HepG2 (cell line): ENCODE data around the gene PFKFB2. TPM values are rescaled to one million over a fixed set of nuclear protein-coding genes. Genes with fewer than 3 reads are reported as not detected.

ENCODE experiments used
- ATAC-seq: fragments of 200-7000 bp; cut with Tn5 transposase; 3 replicates; pipeline ENCODE4 v1.9.1; 2020; ENCODE audit warnings: mild to moderate bottlenecking, moderate library complexity
- BruUV-seq: library from RNA; stranded (reverse); fragments of 400-500 nt; replicated peaks from 2 replicates; lab custom pipeline; 2021; lab: Mats Ljungman, UMichigan
- CTCF ChIA-PET: fragments of 300-600 bp; formaldehyde crosslinking; extraction: SDS; loops from one replicate; lab custom pipeline; 2021; ENCODE audit warnings: low total read pairs, inconsistent platforms, low intra/inter-chr PET ratio; lab: Yijun Ruan, JAX
- POLR2A ChIA-PET: fragments of 350-600 bp; sonication (Branson Sonifier 250); formaldehyde crosslinking; loops from one replicate; lab custom pipeline; 2020; ENCODE audit warnings: antibody characterized with exemption, inconsistent platforms; lab: Yijun Ruan, JAX
- DNase-seq: peaks from one replicate; pipeline ENCODE4 v3.0.0-alpha.2; 2015; ENCODE audit warnings: low spot score
- FAIRE-seq: peaks from 3 replicates; lab custom pipeline; 2011; peaks lifted over from hg19 to GRCh38; lab: Jason Lieb, UNC
- H2AFZ ChIP-seq: one replicate; pipeline ENCODE4 v1.6.1; 2011; ENCODE audit warnings: low read length, inconsistent platforms
- H3K27ac ChIP-seq: fragments of 300-600 bp; 3 replicates; pipeline ENCODE4 v1.8.0; 2011; ENCODE audit warnings: mixed run types, mild to moderate bottlenecking, mixed read lengths, low read length, inconsistent platforms; ENCODE audit not compliant: insufficient read depth; ENCODE audit errors: extremely low read length
- H3K27me3 ChIP-seq, 2 experiments: fragments of 200-600 bp in 1 of 2; 2 replicates in 1 of 2; 3 replicates in 1 of 2; pipeline versions ENCODE4 v1.6.0 to v1.8.0; 2011; ENCODE audit warnings: low read length in 2 of 2, mild to moderate bottlenecking in 2 of 2, moderate library complexity in 2 of 2, inconsistent platforms in 1 of 2; ENCODE audit not compliant: insufficient read depth in 2 of 2, control insufficient read depth in 1 of 2
- H3K36me3 ChIP-seq, 2 experiments: fragments of 200-600 bp in 1 of 2; replicated peaks in 1 of 2; 2 replicates in 1 of 2; 3 replicates in 1 of 2; pipeline versions ENCODE4 v1.5.1 to v1.8.0; 2011; ENCODE audit warnings: low read length in 2 of 2, inconsistent platforms in 1 of 2; ENCODE audit not compliant: insufficient read depth in 2 of 2, control insufficient read depth in 1 of 2
- H3K4me1 ChIP-seq: 2 replicates; pipeline ENCODE4 v1.5.1; 2012; ENCODE audit warnings: low read length, inconsistent platforms; ENCODE audit not compliant: insufficient read depth
- H3K4me2 ChIP-seq: 2 replicates; pipeline ENCODE4 v1.6.0; 2011; ENCODE audit warnings: low read depth, low read length, inconsistent platforms
- H3K4me3 ChIP-seq, 3 experiments: fragments of 200-600 bp in 1 of 3; sonication (generic), shearing (Covaris generic) in 1 of 3; replicated peaks in 1 of 3; 2 replicates each; pipeline ENCODE4 v1.5.1; 2011 to 2016; ENCODE audit warnings: low read length in 3 of 3, inconsistent platforms in 2 of 3, low read depth in 2 of 3, mild to moderate bottlenecking in 2 of 3, control low read depth in 1 of 3, mixed read lengths in 1 of 3; ENCODE audit not compliant: insufficient read depth in 1 of 3
- H3K79me2 ChIP-seq: one replicate; pipeline ENCODE4 v1.6.1; 2011; ENCODE audit warnings: low read length, inconsistent platforms; ENCODE audit not compliant: insufficient read depth
- H3K9ac ChIP-seq: 2 replicates; pipeline ENCODE4 v1.6.0; 2011; ENCODE audit warnings: mild to moderate bottlenecking, low read depth, low read length, inconsistent platforms; ENCODE audit not compliant: insufficient read depth
- H3K9me3 ChIP-seq: 2 replicates; pipeline ENCODE4 v1.5.1; 2012; ENCODE audit warnings: mild to moderate bottlenecking, low read length
- H4K20me1 ChIP-seq: 2 replicates; pipeline ENCODE4 v1.6.0; 2011; ENCODE audit warnings: inconsistent platforms, mild to moderate bottlenecking, low read length, moderate library complexity; ENCODE audit not compliant: insufficient read depth
- SALL1 ChIP-seq: sonication (generic); formaldehyde crosslinking; IDR thresholded peaks from 2 replicates; pipeline ENCODE4 v1.8.0; 2022; ENCODE audit warnings: mild to moderate bottlenecking, missing genetic modification reagents
- SNAPC2 ChIP-seq: sonication (generic); formaldehyde crosslinking; IDR thresholded peaks from 2 replicates; pipeline ENCODE4 v1.8.1; 2022; ENCODE audit warnings: mild to moderate bottlenecking, missing genetic modification reagents
- TCF7 ChIP-seq: sonication (generic); IDR thresholded peaks from 2 replicates; pipeline ENCODE4 v1.6.1; 2016; ENCODE audit warnings: antibody characterized with exemption, low read depth
- ZNF12 ChIP-seq: sonication (generic); formaldehyde crosslinking; IDR thresholded peaks from 2 replicates; pipeline ENCODE4 v1.5.0; 2020; ENCODE audit warnings: missing genetic modification reagents
- ZNF205 ChIP-seq: IDR thresholded peaks from 2 replicates; pipeline ENCODE4 v1.6.1; 2018; ENCODE audit warnings: missing biosample characterization, missing genetic modification reagents
- ZSCAN12 ChIP-seq: sonication (generic); formaldehyde crosslinking; IDR thresholded peaks from 2 replicates; pipeline ENCODE4 v1.9.0; 2021; ENCODE audit warnings: mild to moderate bottlenecking, missing genetic modification reagents
- WGBS: methylation state at CpG from one replicate; pipeline ENCODE4 v1.1.6; 2017; ENCODE audit warnings: low lambda C conversion rate; 5-methylcytosine and 5-hydroxymethylcytosine counted together
- in situ Hi-C: cut with HindIII; loops from 2 replicates; pipeline ENCODE4 v1.10.0; 2017; ENCODE audit warnings: low pct_unique_long_range_greater_than_20kb; ENCODE audit not compliant: extremely low pct_ligation_motif_present
- intact Hi-C: fragments of 100-400 bp; cut with micrococcal nuclease; formaldehyde crosslinking; loops from one replicate; pipeline ENCODE4 v1.10.0; 2022; ENCODE audit not compliant: unreplicated experiment
- polyA plus RNA-seq, 8 experiments: library from polyadenylated mRNA; depleted of rRNA in 3 of 8; stranded (reverse) in 7 of 8; unstranded in 1 of 8; fragments of >200 nt; fragmentation: Illumina TruSeq in 4 of 8; extraction: Trizol in 4 of 8; gene quantifications; 2 replicates each; pipeline versions ENCODE4 v1.2.1 to v1.2.3, GENCODE V29; 2011 to 2016; ENCODE audit warnings: low read depth in 4 of 8, missing spikeins in 1 of 8, mixed read lengths in 1 of 8; ENCODE audit not compliant: insufficient read depth in 1 of 8
- total RNA-seq, 5 experiments: library from RNA; depleted of rRNA; stranded (reverse); fragments of >200 nt; fragmentation: Illumina TruSeq; extraction: Trizol; gene quantifications; 2 replicates each; pipeline ENCODE4 v1.2.3, GENCODE V29; 2016; ENCODE audit warnings: low read depth in 1 of 5
- TF ChIP-seq, protein P1 (sequence below): sonication (generic); formaldehyde crosslinking; IDR thresholded peaks from 2 replicates; pipeline ENCODE4 v1.4.0; 2020; ENCODE audit warnings: missing genetic modification reagents, borderline replicate concordance
- TF ChIP-seq, protein P2 (sequence below): IDR thresholded peaks from 2 replicates; pipeline ENCODE4 v1.4.0; 2020; ENCODE audit warnings: mild to moderate bottlenecking, missing genetic modification reagents
- TF ChIP-seq, protein P3 (sequence below): sonication (generic); formaldehyde crosslinking; IDR thresholded peaks from 2 replicates; pipeline ENCODE4 v1.5.1; 2020; ENCODE audit warnings: mild to moderate bottlenecking, missing genetic modification reagents, moderate library complexity
- TF ChIP-seq, protein P4 (sequence below): sonication (generic); formaldehyde crosslinking; IDR thresholded peaks from 2 replicates; pipeline ENCODE4 v1.4.0; 2020; ENCODE audit warnings: missing genetic modification reagents; ENCODE audit errors: not compliant biosample characterization

PFKFB2 gene
- total and polyA plus RNA-seq, 2 of the 13 experiments (the other 11 are each of a cell fraction or from before 2014, with no cell fraction given), result 4.6 to 10.6 TPM

DNA sequence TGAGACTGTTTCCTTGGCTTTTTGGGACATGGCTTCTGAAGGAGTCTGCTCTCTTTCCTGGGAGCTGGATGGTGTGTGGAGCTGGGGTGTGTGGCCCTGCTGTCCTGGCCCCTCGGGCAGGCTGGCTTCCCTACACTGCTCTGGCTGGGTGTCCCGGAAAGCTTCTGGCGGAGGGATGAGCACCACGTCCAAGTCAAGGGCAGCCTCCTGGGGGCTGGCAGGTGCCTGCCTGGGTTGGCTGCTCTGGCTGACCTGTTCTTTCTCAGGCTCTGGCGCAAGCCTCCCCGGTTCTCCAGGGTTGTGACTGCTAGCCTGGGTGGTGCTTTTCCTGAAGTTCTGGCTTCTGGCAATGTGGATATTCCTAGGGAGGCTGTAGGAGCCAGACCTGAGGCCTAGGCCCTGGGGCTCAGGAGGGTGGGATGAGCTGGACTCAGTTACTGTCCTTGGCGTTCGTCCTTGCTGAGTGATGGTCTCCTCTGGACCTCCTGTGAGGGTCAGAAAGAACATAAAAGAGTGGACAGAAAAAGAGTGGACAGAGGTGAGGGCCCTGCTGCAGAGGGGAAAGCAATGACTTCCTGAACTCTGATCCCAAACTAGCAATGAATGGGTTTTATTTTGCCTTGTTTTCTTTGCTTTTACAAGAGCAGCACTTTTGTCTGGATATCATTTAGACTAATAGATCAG lies 29.9 kb upstream of the PFKFB2 start:
- Histone ChIP-seq H3K27ac (peak overlapping the region; percentile 45), H3K36me3 (no peaks in the 10 kb centered on the region), H4K20me1 (no peaks in the 10 kb centered on the region), H3K27me3 (no peaks in the 10 kb centered on the region), H3K79me2 (no peaks in the 10 kb centered on the region), H3K9me3 (no peaks in the 10 kb centered on the region), H3K4me2 (peak overlapping the region; percentile 50), H3K9ac (peak overlapping the region; percentile 34; the same call in 1 of the 2 replicates), H3K4me1 (peaks cover 96% of the 10 kb centered on the region), H3K4me3 (peak overlapping the region in 1 of 3 experiments; percentile 29; a peak in 2 of 6 replicates), H2AFZ (no peak overlapping the region)
- POLR2A ChIA-PET, result interaction anchor here (2.7 to 3.8 kb wide), 3 partner anchors 9 to 31 kb away, joined by 11 to 22 read pairs (median 11); partner anchors contain the start of genes C1orf116 and PFKFB2
- no TSS peak for BruUV-seq
- peak; percentile 43 for DNase-seq
- 47% methylated on average over 5 of the region's 8 CpGs for WGBS
- CTCF ChIA-PET, result no interaction called here
- no peak; the same call in 2 of the 3 replicates for ATAC-seq
- in situ Hi-C loops, result no loop called here
- intact Hi-C loops, result no loop called here
- no peak for FAIRE-seq
- TF ChIP-seq ZSCAN12, result no peak
- TF ChIP-seq ZNF205 (CRISPR knock-in tag), result no peak
- peak; percentile 50 for TF ChIP-seq SALL1 (CRISPR knock-in tag)
- TF ChIP-seq, protein P1, sequence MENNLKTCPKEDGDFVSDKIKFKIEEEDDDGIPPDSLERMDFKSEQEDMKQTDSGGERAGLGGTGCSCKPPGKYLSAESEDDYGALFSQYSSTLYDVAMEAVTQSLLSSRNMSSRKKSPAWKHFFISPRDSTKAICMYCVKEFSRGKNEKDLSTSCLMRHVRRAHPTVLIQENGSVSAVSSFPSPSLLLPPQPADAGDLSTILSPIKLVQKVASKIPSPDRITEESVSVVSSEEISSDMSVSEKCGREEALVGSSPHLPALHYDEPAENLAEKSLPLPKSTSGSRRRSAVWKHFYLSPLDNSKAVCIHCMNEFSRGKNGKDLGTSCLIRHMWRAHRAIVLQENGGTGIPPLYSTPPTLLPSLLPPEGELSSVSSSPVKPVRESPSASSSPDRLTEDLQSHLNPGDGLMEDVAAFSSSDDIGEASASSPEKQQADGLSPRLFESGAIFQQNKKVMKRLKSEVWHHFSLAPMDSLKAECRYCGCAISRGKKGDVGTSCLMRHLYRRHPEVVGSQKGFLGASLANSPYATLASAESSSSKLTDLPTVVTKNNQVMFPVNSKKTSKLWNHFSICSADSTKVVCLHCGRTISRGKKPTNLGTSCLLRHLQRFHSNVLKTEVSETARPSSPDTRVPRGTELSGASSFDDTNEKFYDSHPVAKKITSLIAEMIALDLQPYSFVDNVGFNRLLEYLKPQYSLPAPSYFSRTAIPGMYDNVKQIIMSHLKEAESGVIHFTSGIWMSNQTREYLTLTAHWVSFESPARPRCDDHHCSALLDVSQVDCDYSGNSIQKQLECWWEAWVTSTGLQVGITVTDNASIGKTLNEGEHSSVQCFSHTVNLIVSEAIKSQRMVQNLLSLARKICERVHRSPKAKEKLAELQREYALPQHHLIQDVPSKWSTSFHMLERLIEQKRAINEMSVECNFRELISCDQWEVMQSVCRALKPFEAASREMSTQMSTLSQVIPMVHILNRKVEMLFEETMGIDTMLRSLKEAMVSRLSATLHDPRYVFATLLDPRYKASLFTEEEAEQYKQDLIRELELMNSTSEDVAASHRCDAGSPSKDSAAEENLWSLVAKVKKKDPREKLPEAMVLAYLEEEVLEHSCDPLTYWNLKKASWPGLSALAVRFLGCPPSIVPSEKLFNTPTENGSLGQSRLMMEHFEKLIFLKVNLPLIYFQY (CRISPR knock-in tag), result no peak
- TF ChIP-seq, protein P2, sequence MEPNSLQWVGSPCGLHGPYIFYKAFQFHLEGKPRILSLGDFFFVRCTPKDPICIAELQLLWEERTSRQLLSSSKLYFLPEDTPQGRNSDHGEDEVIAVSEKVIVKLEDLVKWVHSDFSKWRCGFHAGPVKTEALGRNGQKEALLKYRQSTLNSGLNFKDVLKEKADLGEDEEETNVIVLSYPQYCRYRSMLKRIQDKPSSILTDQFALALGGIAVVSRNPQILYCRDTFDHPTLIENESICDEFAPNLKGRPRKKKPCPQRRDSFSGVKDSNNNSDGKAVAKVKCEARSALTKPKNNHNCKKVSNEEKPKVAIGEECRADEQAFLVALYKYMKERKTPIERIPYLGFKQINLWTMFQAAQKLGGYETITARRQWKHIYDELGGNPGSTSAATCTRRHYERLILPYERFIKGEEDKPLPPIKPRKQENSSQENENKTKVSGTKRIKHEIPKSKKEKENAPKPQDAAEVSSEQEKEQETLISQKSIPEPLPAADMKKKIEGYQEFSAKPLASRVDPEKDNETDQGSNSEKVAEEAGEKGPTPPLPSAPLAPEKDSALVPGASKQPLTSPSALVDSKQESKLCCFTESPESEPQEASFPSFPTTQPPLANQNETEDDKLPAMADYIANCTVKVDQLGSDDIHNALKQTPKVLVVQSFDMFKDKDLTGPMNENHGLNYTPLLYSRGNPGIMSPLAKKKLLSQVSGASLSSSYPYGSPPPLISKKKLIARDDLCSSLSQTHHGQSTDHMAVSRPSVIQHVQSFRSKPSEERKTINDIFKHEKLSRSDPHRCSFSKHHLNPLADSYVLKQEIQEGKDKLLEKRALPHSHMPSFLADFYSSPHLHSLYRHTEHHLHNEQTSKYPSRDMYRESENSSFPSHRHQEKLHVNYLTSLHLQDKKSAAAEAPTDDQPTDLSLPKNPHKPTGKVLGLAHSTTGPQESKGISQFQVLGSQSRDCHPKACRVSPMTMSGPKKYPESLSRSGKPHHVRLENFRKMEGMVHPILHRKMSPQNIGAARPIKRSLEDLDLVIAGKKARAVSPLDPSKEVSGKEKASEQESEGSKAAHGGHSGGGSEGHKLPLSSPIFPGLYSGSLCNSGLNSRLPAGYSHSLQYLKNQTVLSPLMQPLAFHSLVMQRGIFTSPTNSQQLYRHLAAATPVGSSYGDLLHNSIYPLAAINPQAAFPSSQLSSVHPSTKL (CRISPR knock-in tag), result peak; percentile 27; the same call in 1 of the 2 replicates
- TF ChIP-seq SNAPC2 (CRISPR knock-in tag), result no peak
- TF ChIP-seq, protein P3, sequence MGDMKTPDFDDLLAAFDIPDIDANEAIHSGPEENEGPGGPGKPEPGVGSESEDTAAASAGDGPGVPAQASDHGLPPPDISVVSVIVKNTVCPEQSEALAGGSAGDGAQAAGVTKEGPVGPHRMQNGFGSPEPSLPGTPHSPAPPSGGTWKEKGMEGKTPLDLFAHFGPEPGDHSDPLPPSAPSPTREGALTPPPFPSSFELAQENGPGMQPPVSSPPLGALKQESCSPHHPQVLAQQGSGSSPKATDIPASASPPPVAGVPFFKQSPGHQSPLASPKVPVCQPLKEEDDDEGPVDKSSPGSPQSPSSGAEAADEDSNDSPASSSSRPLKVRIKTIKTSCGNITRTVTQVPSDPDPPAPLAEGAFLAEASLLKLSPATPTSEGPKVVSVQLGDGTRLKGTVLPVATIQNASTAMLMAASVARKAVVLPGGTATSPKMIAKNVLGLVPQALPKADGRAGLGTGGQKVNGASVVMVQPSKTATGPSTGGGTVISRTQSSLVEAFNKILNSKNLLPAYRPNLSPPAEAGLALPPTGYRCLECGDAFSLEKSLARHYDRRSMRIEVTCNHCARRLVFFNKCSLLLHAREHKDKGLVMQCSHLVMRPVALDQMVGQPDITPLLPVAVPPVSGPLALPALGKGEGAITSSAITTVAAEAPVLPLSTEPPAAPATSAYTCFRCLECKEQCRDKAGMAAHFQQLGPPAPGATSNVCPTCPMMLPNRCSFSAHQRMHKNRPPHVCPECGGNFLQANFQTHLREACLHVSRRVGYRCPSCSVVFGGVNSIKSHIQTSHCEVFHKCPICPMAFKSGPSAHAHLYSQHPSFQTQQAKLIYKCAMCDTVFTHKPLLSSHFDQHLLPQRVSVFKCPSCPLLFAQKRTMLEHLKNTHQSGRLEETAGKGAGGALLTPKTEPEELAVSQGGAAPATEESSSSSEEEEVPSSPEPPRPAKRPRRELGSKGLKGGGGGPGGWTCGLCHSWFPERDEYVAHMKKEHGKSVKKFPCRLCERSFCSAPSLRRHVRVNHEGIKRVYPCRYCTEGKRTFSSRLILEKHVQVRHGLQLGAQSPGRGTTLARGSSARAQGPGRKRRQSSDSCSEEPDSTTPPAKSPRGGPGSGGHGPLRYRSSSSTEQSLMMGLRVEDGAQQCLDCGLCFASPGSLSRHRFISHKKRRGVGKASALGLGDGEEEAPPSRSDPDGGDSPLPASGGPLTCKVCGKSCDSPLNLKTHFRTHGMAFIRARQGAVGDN (CRISPR knock-in tag), result peak; percentile 56
- TF ChIP-seq, protein P4, sequence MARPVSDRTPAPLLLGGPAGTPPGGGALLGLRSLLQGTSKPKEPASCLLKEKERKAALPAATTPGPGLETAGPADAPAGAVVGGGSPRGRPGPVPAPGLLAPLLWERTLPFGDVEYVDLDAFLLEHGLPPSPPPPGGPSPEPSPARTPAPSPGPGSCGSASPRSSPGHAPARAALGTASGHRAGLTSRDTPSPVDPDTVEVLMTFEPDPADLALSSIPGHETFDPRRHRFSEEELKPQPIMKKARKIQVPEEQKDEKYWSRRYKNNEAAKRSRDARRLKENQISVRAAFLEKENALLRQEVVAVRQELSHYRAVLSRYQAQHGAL (CRISPR knock-in tag), result no peak
- peak; percentile 12; the same call in 1 of the 2 replicates for TF ChIP-seq TCF7
- no peak for TF ChIP-seq ZNF12 (CRISPR knock-in tag)
